HL-60 (cell line): Measurements from ENCODE around the gene ZNF235.

Experiments used
- GABPA ChIP-seq: IDR thresholded peaks from 2 replicates; pipeline ENCODE4 v1.6.1; 2012; ENCODE audit warnings: low read depth
- POLR2AphosphoS5 ChIP-seq: IDR thresholded peaks from 2 replicates; pipeline ENCODE4 v1.6.1; 2012; ENCODE audit warnings: low read depth
- SPI1 ChIP-seq: IDR thresholded peaks from 2 replicates; pipeline ENCODE4 v1.6.1; 2012; ENCODE audit warnings: low read depth, mild to moderate bottlenecking, borderline replicate concordance
- TF ChIP-seq, protein P1 (sequence below): IDR thresholded peaks from one replicate; pipeline ENCODE4 v1.5.1; 2011; ENCODE audit warnings: low read length, control low read depth, inconsistent platforms; ENCODE audit not compliant: insufficient read depth

DNA sequence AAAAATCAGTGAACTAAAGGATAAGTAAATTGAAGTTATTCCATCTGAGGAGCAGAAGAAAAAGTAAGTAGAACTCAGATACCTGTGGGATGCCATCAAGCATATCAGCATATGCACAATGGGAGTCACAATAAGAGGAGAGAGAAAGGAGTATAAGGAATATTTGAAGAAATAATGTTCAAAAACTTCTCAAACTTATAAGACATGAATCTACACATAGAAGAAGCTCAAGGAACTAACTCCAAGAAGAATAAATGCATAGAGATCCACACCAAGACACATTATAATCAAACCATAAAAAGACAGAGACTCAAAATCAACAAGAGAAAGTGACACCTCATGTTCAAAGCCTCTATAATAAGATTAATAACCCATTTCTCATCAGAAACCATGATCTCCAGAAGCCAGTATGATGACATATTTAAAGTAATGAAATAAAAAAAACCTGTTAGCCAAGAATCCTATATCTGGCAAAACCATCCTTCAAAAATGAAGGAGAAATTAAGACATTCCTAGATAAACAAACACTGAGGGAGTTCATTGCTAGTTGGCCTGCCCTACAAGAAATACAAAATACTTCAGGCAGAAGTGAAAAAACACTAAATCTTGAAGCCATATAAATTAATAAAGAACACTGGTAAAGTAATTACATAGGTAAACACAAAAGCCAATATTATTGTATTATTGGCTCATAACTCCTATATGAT, 49.0 kb downstream of the ZNF235 start:
- TF ChIP-seq, protein P1, sequence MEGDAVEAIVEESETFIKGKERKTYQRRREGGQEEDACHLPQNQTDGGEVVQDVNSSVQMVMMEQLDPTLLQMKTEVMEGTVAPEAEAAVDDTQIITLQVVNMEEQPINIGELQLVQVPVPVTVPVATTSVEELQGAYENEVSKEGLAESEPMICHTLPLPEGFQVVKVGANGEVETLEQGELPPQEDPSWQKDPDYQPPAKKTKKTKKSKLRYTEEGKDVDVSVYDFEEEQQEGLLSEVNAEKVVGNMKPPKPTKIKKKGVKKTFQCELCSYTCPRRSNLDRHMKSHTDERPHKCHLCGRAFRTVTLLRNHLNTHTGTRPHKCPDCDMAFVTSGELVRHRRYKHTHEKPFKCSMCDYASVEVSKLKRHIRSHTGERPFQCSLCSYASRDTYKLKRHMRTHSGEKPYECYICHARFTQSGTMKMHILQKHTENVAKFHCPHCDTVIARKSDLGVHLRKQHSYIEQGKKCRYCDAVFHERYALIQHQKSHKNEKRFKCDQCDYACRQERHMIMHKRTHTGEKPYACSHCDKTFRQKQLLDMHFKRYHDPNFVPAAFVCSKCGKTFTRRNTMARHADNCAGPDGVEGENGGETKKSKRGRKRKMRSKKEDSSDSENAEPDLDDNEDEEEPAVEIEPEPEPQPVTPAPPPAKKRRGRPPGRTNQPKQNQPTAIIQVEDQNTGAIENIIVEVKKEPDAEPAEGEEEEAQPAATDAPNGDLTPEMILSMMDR, result no peak
- TF ChIP-seq GABPA (no peak), SPI1 (no peak), POLR2AphosphoS5 (no peak)
